ENCODE measurements around the gene SPOCK1. TPM values are rescaled to one million over a fixed set of nuclear protein-coding genes. Genes with fewer than 3 reads are reported as not detected.

Gene SPOCK1
- total and polyA plus RNA-seq, 2 of the 4 experiments (the other 2 are of a cell fraction): 5.0 to 20.3 TPM

- dilution Hi-C loops (cut with HindIII; ENCODE audit: low sequenced_read_pairs, unreplicated experiment): no loop called here
- H3K56ac ChIP-seq (ENCODE audit: extremely low read depth, insufficient read depth, low read length): no peak overlapping the region
- intact Hi-C loops (cut with micrococcal nuclease): no loop called here
- no peak overlapping the region for H3K4ac ChIP-seq (ENCODE audit: low read depth, low read length)
- peaks cover 17% of the 10 kb centered on the region for H3K4me1 ChIP-seq (ENCODE audit: control insufficient read depth, insufficient read depth, low read length)
- no peak overlapping the region for H3K23ac ChIP-seq (ENCODE audit: low read depth, low read length)
- no peaks in the 10 kb centered on the region for H3K27me3 ChIP-seq (ENCODE audit: control insufficient read depth, insufficient read depth, low read length)
- ChIA-PET CTCF (no interaction called here), POLR2A (ENCODE audit: unreplicated experiment) (no interaction called here)
- H2AK5ac ChIP-seq (ENCODE audit: low read depth, low read length): no peak overlapping the region
- no peak for DNase-seq
- H2BK15ac ChIP-seq (ENCODE audit: low read depth, low read length): no peak overlapping the region
- in situ Hi-C loops (cut with MboI; ENCODE audit: low sequenced_read_pairs): no loop called here
- H2BK20ac ChIP-seq (ENCODE audit: low read depth, low read length): no peak overlapping the region
- no peak overlapping the region for H3K18ac ChIP-seq (ENCODE audit: low read depth, low read length)
- no peaks in the 10 kb centered on the region for H3K79me1 ChIP-seq (ENCODE audit: low read depth in 1 of 2, low read length in 2 of 2)
- no peak overlapping the region for H3K9ac ChIP-seq (ENCODE audit: low read depth, low read length)
- H4K91ac ChIP-seq (ENCODE audit: insufficient read depth, low read depth, low read length): no peak overlapping the region
- H2BK120ac ChIP-seq (ENCODE audit: low read depth, low read length): no peak overlapping the region
- no CpG with 5 or more reads among the region's 5 CpGs for WGBS, 2 experiments (ENCODE audit: extremely low coverage in 2 of 2, insufficient read length in 1 of 2)
- no peak overlapping the region for H2AK9ac ChIP-seq (replicated peaks; ENCODE audit: low read depth, low read length, poor library complexity)
- H3K36me3 ChIP-seq (ENCODE audit: control insufficient read depth, insufficient read depth, low read length): no peaks in the 10 kb centered on the region
- no peak overlapping the region for H4K5ac ChIP-seq (ENCODE audit: low read depth, low read length)
- no peak overlapping the region for H2BK5ac ChIP-seq (ENCODE audit: low read depth, low read length, poor library complexity, severe bottlenecking)
- no peak overlapping the region for H3K4me2 ChIP-seq (ENCODE audit: low read depth, low read length)
- ATAC-seq (ENCODE audit: low read depth): no peak
- no peaks in the 10 kb centered on the region for H3K9me3 ChIP-seq (ENCODE audit: control insufficient read depth, insufficient read depth, low read length)
- H3K4me3 ChIP-seq (ENCODE audit: insufficient read depth, low read depth, low read length): no peak overlapping the region
- no peak overlapping the region for H4K8ac ChIP-seq (ENCODE audit: low read depth in 2 of 2, low read length in 2 of 2)
- no peaks in the 10 kb centered on the region for H4K20me1 ChIP-seq (ENCODE audit: insufficient read depth, low read length)
- no peak overlapping the region for H2AFZ ChIP-seq (replicated peaks; ENCODE audit: low read length, poor library complexity)
- no peak overlapping the region for H3K14ac ChIP-seq (replicated peaks; ENCODE audit: low read depth, low read length)
- TF ChIP-seq FOS (IDR thresholded peaks at IDR 0.05; ENCODE audit: low read depth, low read length) (no peak), ELK1 (IDR thresholded peaks at IDR 0.05; ENCODE audit: borderline replicate concordance, low read depth, low read length) (no peak)
- H3K9me1 ChIP-seq (ENCODE audit: insufficient read depth, low read length): peaks cover 9% of the 10 kb centered on the region; the same call in 1 of the 2 replicates
- BruUV-seq (replicated peaks): no TSS peak
- no peak overlapping the region for H3K27ac ChIP-seq (ENCODE audit: insufficient read depth, low read length)
Observed at GRCh38 chr5:137147346-137147745, 351.8 kb downstream of the SPOCK1 start.

Data from IMR-90 (cell line).